ENCODE measurements around the gene MAPRE2.
A peak's percentile ranks its signal among the peaks of the same experiment; 100 is the strongest.

The MAPRE2 gene

GRCh38 chr18:35180455-35180854 lies 139.2 kb downstream of the MAPRE2 start:
- H3K4me3 ChIP-seq (ENCODE audit: low read depth, low read length), result no peak overlapping the region
- no peak for DNase-seq (ENCODE audit: low read depth)
- TF ChIP-seq CTCF (conservative IDR thresholded peaks at IDR 0.05; ENCODE audit: low read depth, low read length), result no peak

GRCh38 chr18:35182151-35182550 lies 140.9 kb downstream of the MAPRE2 start:
- no peak overlapping the region for H3K4me3 ChIP-seq (ENCODE audit: low read depth, low read length)

GRCh38 chr18:35183886-35184285 lies 142.7 kb downstream of the MAPRE2 start:
- TF ChIP-seq CTCF (conservative IDR thresholded peaks at IDR 0.05; ENCODE audit: low read depth, low read length), result no peak
- no peak overlapping the region for H3K4me3 ChIP-seq (ENCODE audit: low read depth, low read length)
- no peak for DNase-seq (ENCODE audit: low read depth)

More at GRCh38 chr18:35182151-35182550, 140.9 kb downstream of the MAPRE2 start:
- DNase-seq (ENCODE audit: low read depth), result no peak
- no peak for TF ChIP-seq CTCF (conservative IDR thresholded peaks at IDR 0.05; ENCODE audit: low read depth, low read length)

- peak; percentile 25 for DNase-seq (ENCODE audit: low read depth)
- no peak for TF ChIP-seq CTCF (conservative IDR thresholded peaks at IDR 0.05; ENCODE audit: low read depth, low read length)
- no peak overlapping the region for H3K4me3 ChIP-seq (ENCODE audit: low read depth, low read length)
Measured at GRCh38 chr18:35185771-35186170, 144.6 kb downstream of the MAPRE2 start.

- DNase-seq (ENCODE audit: low read depth), result no peak
- no peak overlapping the region for H3K4me3 ChIP-seq (ENCODE audit: low read depth, low read length)
- no peak for TF ChIP-seq CTCF (conservative IDR thresholded peaks at IDR 0.05; ENCODE audit: low read depth, low read length)
Measured at GRCh38 chr18:35186291-35187034, 145.2 kb downstream of the MAPRE2 start.

- no peak for TF ChIP-seq CTCF (conservative IDR thresholded peaks at IDR 0.05; ENCODE audit: low read depth, low read length)
- no peak overlapping the region for H3K4me3 ChIP-seq (ENCODE audit: low read depth, low read length)
- peak; percentile 23 for DNase-seq (ENCODE audit: low read depth)
Measured at GRCh38 chr18:35189510-35189909, 148.3 kb downstream of the MAPRE2 start.

Measured in choroid plexus epithelial cell (primary cell).